ENCODE data around the gene TRPV4. TPM values are rescaled to one million over a fixed set of nuclear protein-coding genes. Genes with fewer than 3 reads are reported as not detected.

Gene TRPV4
- total RNA-seq, 1 donor from 2014 or later: 0.75 TPM

DNA sequence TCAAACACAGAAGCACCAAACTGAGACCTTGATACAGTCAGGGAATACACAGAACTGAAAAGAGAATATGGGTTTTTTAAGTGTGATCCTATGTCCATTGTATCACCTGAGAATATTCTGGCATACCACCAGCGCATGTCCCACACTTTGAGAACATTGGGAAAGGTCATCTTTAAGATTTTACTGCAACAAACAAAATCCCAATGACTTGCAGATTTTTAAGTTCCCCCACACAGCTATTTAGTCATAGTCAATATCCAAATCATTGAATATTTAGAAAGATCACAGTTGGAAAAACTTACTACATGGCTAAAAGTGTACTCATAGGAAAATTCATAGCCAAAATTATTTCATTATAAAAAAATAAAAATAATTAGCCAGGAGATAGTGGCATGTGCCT is 54.5 kb downstream of the TRPV4 start:
- no peak overlapping the region for H3K27ac ChIP-seq (ENCODE audit: low read depth, low read length)
- H4K20me1 ChIP-seq (ENCODE audit: insufficient read depth, low read length): no peaks in the 10 kb centered on the region
- H3K4me1 ChIP-seq (ENCODE audit: insufficient read depth, low read length): no peaks in the 10 kb centered on the region
- no peaks in the 10 kb centered on the region for H3K79me2 ChIP-seq (ENCODE audit: insufficient read depth, low read length)
- no peak for DNase-seq (ENCODE audit: low read depth)
- Mint-ChIP-seq H3K4me3 (ENCODE audit: unreplicated experiment) (no peak overlapping the region), H3K27ac (ENCODE audit: unreplicated experiment) (no peak overlapping the region), H3K9me3 (ENCODE audit: unreplicated experiment) (peaks cover 2% of the 10 kb centered on the region), H3K27me3 (ENCODE audit: low read depth, unreplicated experiment) (peaks cover 7% of the 10 kb centered on the region), H3K36me3 (ENCODE audit: low read depth, unreplicated experiment) (peaks cover 3% of the 10 kb centered on the region), H3K4me1 (ENCODE audit: low read depth, unreplicated experiment) (no peaks in the 10 kb centered on the region)
- no peak for TF ChIP-seq EZH2 (IDR thresholded peaks at IDR 0.05; ENCODE audit: insufficient read depth, low read length)
- TF ChIP-seq, protein P1, sequence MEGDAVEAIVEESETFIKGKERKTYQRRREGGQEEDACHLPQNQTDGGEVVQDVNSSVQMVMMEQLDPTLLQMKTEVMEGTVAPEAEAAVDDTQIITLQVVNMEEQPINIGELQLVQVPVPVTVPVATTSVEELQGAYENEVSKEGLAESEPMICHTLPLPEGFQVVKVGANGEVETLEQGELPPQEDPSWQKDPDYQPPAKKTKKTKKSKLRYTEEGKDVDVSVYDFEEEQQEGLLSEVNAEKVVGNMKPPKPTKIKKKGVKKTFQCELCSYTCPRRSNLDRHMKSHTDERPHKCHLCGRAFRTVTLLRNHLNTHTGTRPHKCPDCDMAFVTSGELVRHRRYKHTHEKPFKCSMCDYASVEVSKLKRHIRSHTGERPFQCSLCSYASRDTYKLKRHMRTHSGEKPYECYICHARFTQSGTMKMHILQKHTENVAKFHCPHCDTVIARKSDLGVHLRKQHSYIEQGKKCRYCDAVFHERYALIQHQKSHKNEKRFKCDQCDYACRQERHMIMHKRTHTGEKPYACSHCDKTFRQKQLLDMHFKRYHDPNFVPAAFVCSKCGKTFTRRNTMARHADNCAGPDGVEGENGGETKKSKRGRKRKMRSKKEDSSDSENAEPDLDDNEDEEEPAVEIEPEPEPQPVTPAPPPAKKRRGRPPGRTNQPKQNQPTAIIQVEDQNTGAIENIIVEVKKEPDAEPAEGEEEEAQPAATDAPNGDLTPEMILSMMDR (IDR thresholded peaks at IDR 0.05; ENCODE audit: insufficient read depth, low read depth, low read length): no peak
- H3K4me3 ChIP-seq (ENCODE audit: insufficient read depth, low read depth, low read length): no peak overlapping the region
- H3K36me3 ChIP-seq (ENCODE audit: insufficient read depth, low read length): no peaks in the 10 kb centered on the region
- no peak overlapping the region for H3K9ac ChIP-seq (ENCODE audit: low read length)
- peaks cover 5% of the 10 kb centered on the region for H3K9me3 ChIP-seq (ENCODE audit: insufficient read depth, low read depth, low read length)
- peaks cover 3% of the 10 kb centered on the region for H3K27me3 ChIP-seq (ENCODE audit: insufficient read depth, low read length)
- FAIRE-seq: no peak
- H2AFZ ChIP-seq (ENCODE audit: low read depth, low read length): no peak overlapping the region
- no peak overlapping the region for H3K4me2 ChIP-seq (ENCODE audit: low read length)

DNA sequence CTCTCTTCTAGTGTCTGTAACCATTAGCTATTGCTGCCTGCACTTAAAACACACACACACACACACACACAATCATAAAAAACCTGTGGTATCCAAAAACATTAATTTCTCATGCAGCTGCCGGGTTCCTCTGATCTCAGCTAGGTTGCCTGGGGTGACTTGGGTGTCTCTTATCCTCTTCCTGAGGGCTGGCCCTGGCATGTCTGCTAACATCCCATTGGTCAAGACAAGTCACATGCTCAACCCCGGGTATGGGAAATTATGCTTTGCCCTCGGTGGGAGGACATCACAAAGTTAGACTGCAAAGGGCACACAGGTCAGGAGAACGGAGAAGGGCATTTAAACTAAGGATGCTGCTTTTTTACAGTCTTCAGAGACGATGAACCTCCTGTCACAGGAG is 55.7 kb downstream of the TRPV4 start:
- TF ChIP-seq, protein P1 (IDR thresholded peaks at IDR 0.05; ENCODE audit: insufficient read depth, low read depth, low read length): no peak
- TF ChIP-seq EZH2 (IDR thresholded peaks at IDR 0.05; ENCODE audit: insufficient read depth, low read length): no peak
- no peak overlapping the region for H3K4me3 ChIP-seq (ENCODE audit: insufficient read depth, low read depth, low read length)
- H3K27ac Mint-ChIP-seq (ENCODE audit: unreplicated experiment): no peak overlapping the region
- no peaks in the 10 kb centered on the region for H3K4me1 ChIP-seq (ENCODE audit: insufficient read depth, low read length)
- no peak overlapping the region for H3K4me2 ChIP-seq (ENCODE audit: low read length)
- no peak overlapping the region for H3K4me3 Mint-ChIP-seq (ENCODE audit: unreplicated experiment)
- no peaks in the 10 kb centered on the region for H3K9me3 Mint-ChIP-seq (ENCODE audit: unreplicated experiment)
- no peak for FAIRE-seq
- no peak overlapping the region for H2AFZ ChIP-seq (ENCODE audit: low read depth, low read length)
- H3K36me3 Mint-ChIP-seq (ENCODE audit: low read depth, unreplicated experiment): peaks cover 1% of the 10 kb centered on the region
- H3K36me3 ChIP-seq (ENCODE audit: insufficient read depth, low read length): no peaks in the 10 kb centered on the region
- peaks cover 5% of the 10 kb centered on the region for H3K9me3 ChIP-seq (ENCODE audit: insufficient read depth, low read depth, low read length)
- H3K79me2 ChIP-seq (ENCODE audit: insufficient read depth, low read length): no peaks in the 10 kb centered on the region
- no peak overlapping the region for H3K9ac ChIP-seq (ENCODE audit: low read length)
- H3K27me3 Mint-ChIP-seq (ENCODE audit: low read depth, unreplicated experiment): peaks cover 15% of the 10 kb centered on the region
- H3K27me3 ChIP-seq (ENCODE audit: insufficient read depth, low read length): peaks cover 4% of the 10 kb centered on the region
- H3K27ac ChIP-seq (ENCODE audit: low read depth, low read length): no peak overlapping the region
- no peaks in the 10 kb centered on the region for H3K4me1 Mint-ChIP-seq (ENCODE audit: low read depth, unreplicated experiment)
- H4K20me1 ChIP-seq (ENCODE audit: insufficient read depth, low read length): no peaks in the 10 kb centered on the region
- DNase-seq (ENCODE audit: low read depth): no peak

DNA sequence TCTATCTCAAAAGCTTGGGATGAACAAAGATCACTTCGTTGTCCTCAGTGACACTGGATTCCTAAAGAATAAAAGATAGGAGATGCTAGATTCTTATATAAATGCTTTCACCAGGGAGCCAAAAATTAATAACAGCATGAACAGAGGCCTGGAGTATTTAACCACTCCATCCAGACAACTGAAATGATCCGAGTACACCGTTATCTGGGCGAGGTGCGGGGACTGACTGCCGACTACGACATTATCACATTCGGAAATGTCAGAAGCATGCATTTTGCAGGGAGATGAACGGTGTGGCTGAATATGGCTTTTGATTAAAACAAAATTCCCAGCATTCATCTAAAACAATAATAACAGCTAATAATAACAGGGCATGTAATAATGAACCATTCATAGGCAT is 56.6 kb downstream of the TRPV4 start:
- H3K9me3 ChIP-seq (ENCODE audit: insufficient read depth, low read depth, low read length): peaks cover 5% of the 10 kb centered on the region
- no peak overlapping the region for H3K4me3 ChIP-seq (ENCODE audit: insufficient read depth, low read depth, low read length)
- DNase-seq (ENCODE audit: low read depth): no peak
- H3K9ac ChIP-seq (ENCODE audit: low read length): no peak overlapping the region
- no peaks in the 10 kb centered on the region for H4K20me1 ChIP-seq (ENCODE audit: insufficient read depth, low read length)
- no peak overlapping the region for H3K4me3 Mint-ChIP-seq (ENCODE audit: unreplicated experiment)
- no peak overlapping the region for H3K27ac ChIP-seq (ENCODE audit: low read depth, low read length)
- no peak for TF ChIP-seq EZH2 (IDR thresholded peaks at IDR 0.05; ENCODE audit: insufficient read depth, low read length)
- TF ChIP-seq, protein P1 (IDR thresholded peaks at IDR 0.05; ENCODE audit: insufficient read depth, low read depth, low read length): no peak
- peaks cover 15% of the 10 kb centered on the region for H3K27me3 Mint-ChIP-seq (ENCODE audit: low read depth, unreplicated experiment)
- H3K4me2 ChIP-seq (ENCODE audit: low read length): no peak overlapping the region
- no peaks in the 10 kb centered on the region for H3K9me3 Mint-ChIP-seq (ENCODE audit: unreplicated experiment)
- no peaks in the 10 kb centered on the region for H3K36me3 Mint-ChIP-seq (ENCODE audit: low read depth, unreplicated experiment)
- H3K4me1 Mint-ChIP-seq (ENCODE audit: low read depth, unreplicated experiment): no peaks in the 10 kb centered on the region
- peaks cover 4% of the 10 kb centered on the region for H3K27me3 ChIP-seq (ENCODE audit: insufficient read depth, low read length)
- H3K36me3 ChIP-seq (ENCODE audit: insufficient read depth, low read length): no peaks in the 10 kb centered on the region
- no peaks in the 10 kb centered on the region for H3K4me1 ChIP-seq (ENCODE audit: insufficient read depth, low read length)
- no peaks in the 10 kb centered on the region for H3K79me2 ChIP-seq (ENCODE audit: insufficient read depth, low read length)
- no peak for FAIRE-seq
- no peak overlapping the region for H3K27ac Mint-ChIP-seq (ENCODE audit: unreplicated experiment)
- no peak overlapping the region for H2AFZ ChIP-seq (ENCODE audit: low read depth, low read length)

Measured in astrocyte (in vitro differentiated cells and primary cell).